Activated naive CD4-positive, alpha-beta T cell treated with anti-CD3 and anti-CD28 coated beads, Interleukin-2, amount 50 U/mL, for 24 hours (primary cell): ENCODE measurements around the gene ENTREP3.

ENCODE experiments used
- H3K27ac Mint-ChIP-seq: one replicate; pipeline ENCODE4 v1.8.0; 2021; ENCODE audit warnings: mild to moderate bottlenecking, mixed read lengths
- H3K27me3 Mint-ChIP-seq: one replicate; pipeline ENCODE4 v1.8.0; 2021; ENCODE audit warnings: mixed read lengths
- H3K36me3 Mint-ChIP-seq: one replicate; pipeline ENCODE4 v1.8.0; 2021; ENCODE audit warnings: mixed read lengths
- H3K4me1 Mint-ChIP-seq: one replicate; pipeline ENCODE4 v1.8.0; 2021; ENCODE audit warnings: mixed read lengths
- H3K4me3 Mint-ChIP-seq: one replicate; pipeline ENCODE4 v1.8.0; 2021; ENCODE audit warnings: mild to moderate bottlenecking, mixed read lengths
- H3K9me3 Mint-ChIP-seq: one replicate; pipeline ENCODE4 v1.8.0; 2021; ENCODE audit warnings: mixed read lengths

ENTREP3 gene

DNA sequence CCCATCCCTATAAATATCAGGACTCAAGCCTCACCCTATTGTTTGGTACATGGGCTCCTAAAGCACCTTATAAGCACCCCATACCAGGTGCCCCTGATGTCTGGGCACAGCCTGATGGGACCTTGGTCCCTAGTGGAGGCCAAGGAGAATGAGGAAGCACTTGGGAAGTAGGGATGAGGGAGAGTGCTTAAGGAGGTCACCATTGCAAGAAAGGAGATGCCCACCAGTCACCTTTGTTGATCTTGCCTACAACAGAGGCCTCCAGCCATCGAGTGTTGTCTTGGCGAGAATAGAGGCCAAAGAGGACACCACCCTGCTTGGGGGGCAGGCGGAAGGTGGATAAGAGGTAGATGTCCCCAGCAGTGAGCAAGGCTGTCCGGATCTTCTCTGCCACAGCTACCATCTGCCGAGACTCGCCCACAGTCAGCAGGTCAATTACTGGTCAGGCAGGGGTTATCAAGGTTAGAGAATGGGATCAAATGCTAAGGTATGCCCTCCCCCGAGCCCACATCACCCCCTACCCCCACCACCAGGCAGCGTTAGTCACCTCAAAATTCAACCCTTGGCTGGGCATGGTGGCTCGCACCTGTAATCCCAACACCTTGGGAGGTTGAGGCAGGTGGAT lies 49.2 kb downstream of the ENTREP3 start:
- H3K36me3 Mint-ChIP-seq, result no peaks in the 10 kb centered on the region
- no peaks in the 10 kb centered on the region for H3K9me3 Mint-ChIP-seq
- no peaks in the 10 kb centered on the region for H3K27me3 Mint-ChIP-seq
- no peak overlapping the region for H3K4me3 Mint-ChIP-seq
- H3K4me1 Mint-ChIP-seq, result peaks cover 26% of the 10 kb centered on the region
- no peak overlapping the region for H3K27ac Mint-ChIP-seq

DNA sequence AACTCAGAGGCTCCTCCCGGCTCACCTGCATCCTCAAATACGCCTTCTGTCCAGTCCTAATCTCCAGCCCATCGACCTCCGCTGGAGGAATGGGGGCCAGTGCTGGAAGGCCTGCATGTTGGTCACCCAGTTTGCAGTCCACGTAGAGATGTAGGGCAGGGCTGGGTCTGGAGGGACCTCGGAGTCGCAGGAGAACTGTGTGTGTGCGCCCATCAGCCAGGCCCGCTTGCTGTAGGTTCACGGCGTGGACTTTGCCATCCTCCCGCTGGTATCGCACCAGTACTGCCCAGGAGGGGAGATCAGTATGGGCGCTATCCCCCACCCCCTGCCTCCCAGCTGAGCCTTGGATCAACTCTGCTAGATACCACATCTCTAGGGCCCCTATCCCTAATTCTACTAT lies 50.2 kb downstream of the ENTREP3 start:
- no peak overlapping the region for H3K27ac Mint-ChIP-seq
- H3K4me3 Mint-ChIP-seq, result no peak overlapping the region
- no peaks in the 10 kb centered on the region for H3K36me3 Mint-ChIP-seq
- H3K4me1 Mint-ChIP-seq, result peaks cover 25% of the 10 kb centered on the region
- H3K27me3 Mint-ChIP-seq, result no peaks in the 10 kb centered on the region
- no peaks in the 10 kb centered on the region for H3K9me3 Mint-ChIP-seq

DNA sequence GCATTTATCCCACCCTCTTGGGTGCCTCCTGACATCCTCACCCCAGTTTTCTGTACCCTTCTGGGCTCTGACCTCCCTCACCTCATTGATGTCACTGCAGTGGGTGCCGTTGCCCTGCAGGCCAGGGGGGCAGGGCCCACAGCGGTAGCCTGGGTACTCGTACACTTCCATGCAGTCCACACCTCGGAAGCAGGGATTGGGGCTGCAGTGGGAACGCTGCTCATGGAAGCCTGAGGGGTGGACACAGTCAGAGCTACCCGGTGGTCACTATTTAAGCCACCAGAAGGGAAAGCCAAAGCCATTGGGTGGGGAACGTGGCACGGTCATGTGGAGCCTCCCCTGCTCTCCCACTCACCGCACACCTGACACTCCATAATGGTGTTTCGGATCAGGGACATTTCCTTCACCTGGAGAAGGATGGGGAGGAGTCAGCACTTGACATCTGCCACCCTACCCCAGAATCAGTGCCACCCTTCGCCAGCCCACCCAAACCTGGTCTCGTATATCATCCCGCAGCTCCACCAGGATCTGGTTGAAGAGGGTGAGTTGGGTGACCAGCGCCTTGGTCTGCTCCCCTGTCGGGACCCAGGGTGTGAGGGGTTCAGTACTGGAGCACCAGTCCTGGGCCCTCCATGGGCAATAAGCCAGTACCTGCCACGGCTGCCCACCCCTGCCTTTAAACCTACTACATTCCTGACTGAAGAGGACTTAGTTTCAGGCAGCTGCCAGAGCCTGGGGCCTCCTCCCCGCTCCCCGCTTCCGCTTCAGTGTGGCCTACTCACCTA lies 52.4 kb downstream of the ENTREP3 start:
- Mint-ChIP-seq H3K9me3 (no peaks in the 10 kb centered on the region), H3K27me3 (no peaks in the 10 kb centered on the region), H3K27ac (no peak overlapping the region), H3K4me3 (no peak overlapping the region), H3K4me1 (peaks cover 13% of the 10 kb centered on the region), H3K36me3 (no peaks in the 10 kb centered on the region)

DNA sequence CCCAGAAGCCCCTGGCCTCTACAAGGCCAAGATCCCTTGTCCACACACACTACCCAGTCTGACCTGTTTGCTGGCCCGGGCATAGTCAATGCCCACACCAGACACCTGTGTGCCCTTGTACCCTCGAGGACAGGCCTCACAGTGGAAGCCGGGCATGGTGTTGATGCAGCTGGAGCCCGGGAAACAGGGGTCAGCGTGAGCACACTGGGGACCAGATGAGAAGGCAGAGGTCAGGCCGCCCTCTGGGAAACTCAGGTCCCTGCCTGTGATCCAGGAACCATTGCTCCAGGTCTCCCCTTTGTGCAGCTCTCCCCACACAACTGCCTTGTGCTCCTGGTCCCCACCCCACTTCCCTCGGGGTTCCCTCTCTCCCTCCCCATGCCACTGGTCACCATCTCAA lies 53.1 kb downstream of the ENTREP3 start:
- no peaks in the 10 kb centered on the region for H3K36me3 Mint-ChIP-seq
- H3K4me1 Mint-ChIP-seq, result peaks cover 7% of the 10 kb centered on the region
- no peaks in the 10 kb centered on the region for H3K9me3 Mint-ChIP-seq
- H3K27me3 Mint-ChIP-seq, result no peaks in the 10 kb centered on the region
- no peak overlapping the region for H3K4me3 Mint-ChIP-seq
- no peak overlapping the region for H3K27ac Mint-ChIP-seq

DNA sequence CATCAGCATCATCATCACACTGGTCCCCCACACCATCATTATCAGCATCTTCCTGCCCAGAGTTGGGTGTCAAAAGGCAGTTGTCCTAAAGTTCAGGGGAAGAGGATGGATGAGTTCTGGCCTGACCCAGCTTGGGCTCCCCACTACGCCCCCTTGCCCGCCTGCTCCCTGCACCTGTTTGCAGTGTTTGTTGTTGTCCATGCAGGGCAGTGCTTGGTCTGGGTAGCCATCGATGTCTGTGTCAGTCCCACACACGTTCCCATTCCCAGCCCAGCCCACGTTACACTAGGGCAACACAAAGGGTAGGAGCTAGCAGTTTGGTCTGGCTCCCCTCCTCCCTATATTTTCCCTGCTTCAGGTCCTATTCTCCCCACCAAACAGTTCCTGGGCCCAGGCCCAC lies 54.4 kb downstream of the ENTREP3 start:
- H3K9me3 Mint-ChIP-seq, result no peaks in the 10 kb centered on the region
- H3K4me3 Mint-ChIP-seq, result no peak overlapping the region
- no peak overlapping the region for H3K27ac Mint-ChIP-seq
- H3K27me3 Mint-ChIP-seq, result no peaks in the 10 kb centered on the region
- no peaks in the 10 kb centered on the region for H3K36me3 Mint-ChIP-seq
- H3K4me1 Mint-ChIP-seq, result no peaks in the 10 kb centered on the region

DNA sequence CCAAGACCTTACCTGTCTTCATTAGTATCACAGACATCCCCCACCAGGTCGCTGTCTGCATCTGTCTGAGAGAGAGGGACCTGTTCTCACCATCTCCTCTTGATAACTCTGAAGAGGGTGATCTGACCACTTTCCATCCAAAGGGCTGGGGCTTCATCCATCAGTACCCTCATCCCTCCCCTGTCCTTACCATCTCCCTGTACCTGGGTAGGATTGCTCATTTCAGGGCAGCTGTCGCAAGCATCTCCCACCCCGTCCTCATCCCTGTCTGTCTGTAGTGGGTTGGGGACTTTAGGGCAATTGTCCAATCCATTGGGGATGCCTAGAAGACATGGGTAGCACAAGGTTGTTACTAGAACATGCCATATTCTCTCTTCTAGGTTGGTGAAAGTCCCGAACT lies 55.5 kb downstream of the ENTREP3 start:
- peaks cover 8% of the 10 kb centered on the region for H3K4me1 Mint-ChIP-seq
- no peaks in the 10 kb centered on the region for H3K36me3 Mint-ChIP-seq
- H3K27ac Mint-ChIP-seq, result no peak overlapping the region
- H3K9me3 Mint-ChIP-seq, result no peaks in the 10 kb centered on the region
- H3K4me3 Mint-ChIP-seq, result no peak overlapping the region
- no peaks in the 10 kb centered on the region for H3K27me3 Mint-ChIP-seq

DNA sequence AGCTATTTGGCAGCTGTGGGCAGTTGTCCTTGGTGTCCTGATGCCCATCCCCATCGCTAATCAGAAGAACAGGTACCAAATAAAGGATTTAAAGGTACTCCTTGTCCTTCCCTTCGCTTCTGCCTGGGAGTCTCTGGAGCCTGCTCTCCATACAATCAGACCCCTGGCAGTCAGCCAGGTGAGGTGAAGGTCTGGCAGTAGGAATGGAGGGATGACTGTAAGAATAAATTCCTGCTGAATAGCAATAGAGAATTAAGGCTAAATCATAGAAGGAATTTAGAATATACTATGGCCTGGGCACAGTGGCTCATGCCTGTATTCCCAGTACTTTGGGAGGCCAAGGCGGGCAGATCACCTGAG lies 56.8 kb downstream of the ENTREP3 start:
- H3K27ac Mint-ChIP-seq, result no peak overlapping the region
- H3K36me3 Mint-ChIP-seq, result no peaks in the 10 kb centered on the region
- peaks cover 21% of the 10 kb centered on the region for H3K4me1 Mint-ChIP-seq
- no peaks in the 10 kb centered on the region for H3K9me3 Mint-ChIP-seq
- no peak overlapping the region for H3K4me3 Mint-ChIP-seq
- H3K27me3 Mint-ChIP-seq, result no peaks in the 10 kb centered on the region

DNA sequence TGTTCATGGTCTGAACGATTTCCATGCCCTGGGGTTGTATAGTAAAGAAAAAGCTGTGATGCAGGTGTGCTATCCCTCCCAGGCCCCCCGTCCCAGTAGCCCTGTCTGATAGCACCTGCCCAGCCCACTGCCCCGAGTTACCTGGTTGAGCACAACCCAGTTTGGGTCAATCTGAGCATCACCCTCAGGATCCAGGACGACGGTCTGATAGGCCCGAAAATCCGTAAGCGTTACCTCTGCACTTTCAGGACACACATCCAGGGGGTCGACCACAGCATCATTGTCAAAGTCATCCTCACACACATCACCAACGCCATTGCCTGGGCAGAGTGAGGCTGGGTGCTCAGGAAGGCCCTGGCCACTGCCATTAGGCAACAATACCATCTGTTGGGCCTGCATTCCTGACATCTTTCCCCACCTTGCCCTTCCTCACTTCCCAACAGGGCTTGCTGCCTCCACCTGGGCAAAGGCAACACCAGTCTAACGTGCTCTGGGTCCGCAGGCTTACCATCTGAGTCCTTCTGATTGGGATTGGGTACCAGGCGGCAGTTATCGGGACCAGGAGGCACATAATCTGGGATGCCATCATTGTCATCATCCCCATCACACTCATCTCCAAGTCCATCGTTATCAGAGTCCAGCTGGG lies 57.3 kb downstream of the ENTREP3 start:
- Mint-ChIP-seq H3K36me3 (no peaks in the 10 kb centered on the region), H3K27me3 (no peaks in the 10 kb centered on the region), H3K27ac (no peak overlapping the region), H3K4me1 (peaks cover 26% of the 10 kb centered on the region), H3K9me3 (no peaks in the 10 kb centered on the region), H3K4me3 (no peak overlapping the region)
